Smooth muscle cell (in vitro differentiated cells): ENCODE data around the gene GRM3. TPM values are rescaled to one million over a fixed set of nuclear protein-coding genes. Genes with fewer than 3 reads are reported as not detected.

ENCODE experiments used
- DNase-seq: peaks from one replicate; lab custom pipeline; 2025; ENCODE audit not compliant: unreplicated experiment; lab: John Stamatoyannopoulos, UW
- H2AFZ ChIP-seq: fragments of 200-600 bp; sonication (generic); 2 replicates; pipeline ENCODE4 v1.6.0; 2016; ENCODE audit warnings: antibody characterized with exemption, low read depth, mild to moderate bottlenecking
- H3F3A ChIP-seq: fragments of 200-600 bp; sonication (generic); 2 replicates; pipeline ENCODE4 v1.6.0; 2017; ENCODE audit warnings: antibody characterized with exemption, low read depth
- H3K27ac ChIP-seq: fragments of 200-600 bp; sonication (generic); 2 replicates; pipeline ENCODE4 v1.5.1; 2016; ENCODE audit warnings: low read depth, mild to moderate bottlenecking
- H3K27me3 ChIP-seq: fragments of 200-600 bp; sonication (generic); 2 replicates; pipeline ENCODE4 v1.6.1; 2016; ENCODE audit warnings: low read depth, mild to moderate bottlenecking
- H3K36me3 ChIP-seq: fragments of 200-600 bp; sonication (generic); 2 replicates; pipeline ENCODE4 v1.5.1; 2016; ENCODE audit warnings: low read depth
- H3K4me1 ChIP-seq: fragments of 200-600 bp; sonication (generic); 2 replicates; pipeline ENCODE4 v1.5.1; 2016; ENCODE audit warnings: low read depth
- H3K4me2 ChIP-seq: fragments of 200-600 bp; sonication (generic); 2 replicates; pipeline ENCODE4 v1.6.0; 2016; ENCODE audit warnings: mild to moderate bottlenecking
- H3K4me3 ChIP-seq: fragments of 200-600 bp; sonication (generic); 2 replicates; pipeline ENCODE4 v1.5.1; 2016; ENCODE audit warnings: mild to moderate bottlenecking
- H3K79me2 ChIP-seq: fragments of 200-600 bp; sonication (generic); 2 replicates; pipeline ENCODE4 v1.6.0; 2016; ENCODE audit warnings: low read depth, mild to moderate bottlenecking
- H3K9ac ChIP-seq: fragments of 200-600 bp; sonication (generic); 2 replicates; pipeline ENCODE4 v1.6.0; 2016; ENCODE audit warnings: low read depth
- H3K9me3 ChIP-seq: fragments of 200-600 bp; sonication (generic); replicated peaks from 2 replicates; pipeline ENCODE4 v1.5.1; 2016; ENCODE audit warnings: low read depth
- H4K20me1 ChIP-seq: fragments of 200-600 bp; sonication (generic); 2 replicates; pipeline ENCODE4 v1.6.0; 2016; ENCODE audit warnings: low read depth
- WGBS: methylation state at CpG from one replicate; pipeline ENCODE4 v1.1.7; 2016; ENCODE audit warnings: low lambda C conversion rate; 5-methylcytosine and 5-hydroxymethylcytosine counted together
- polyA plus RNA-seq: library from polyadenylated mRNA; unstranded; fragments of >200 nt; fragmentation: Nextera tagmentation; extraction: Ambion mirVana; gene quantifications from 2 replicates; pipeline ENCODE4 v1.2.1, GENCODE V29; 2016
- total RNA-seq: library from RNA; depleted of rRNA; stranded (reverse); fragments of >200 nt; gene quantifications from 2 replicates; pipeline ENCODE4 v1.2.3, GENCODE V29; 2014
- TF ChIP-seq, protein P1 (sequence below): fragments of 200-600 bp; sonication (generic); IDR thresholded peaks from 2 replicates; pipeline ENCODE4 v1.5.1; 2017; ENCODE audit warnings: borderline replicate concordance, mild to moderate bottlenecking, antibody characterized with exemption; ENCODE audit not compliant: insufficient read depth, poor library complexity, severe bottlenecking

GRM3 gene
- total and polyA plus RNA-seq, 2 experiments from 2014 or later = 0.35 TPM; not detected in 1

DNA sequence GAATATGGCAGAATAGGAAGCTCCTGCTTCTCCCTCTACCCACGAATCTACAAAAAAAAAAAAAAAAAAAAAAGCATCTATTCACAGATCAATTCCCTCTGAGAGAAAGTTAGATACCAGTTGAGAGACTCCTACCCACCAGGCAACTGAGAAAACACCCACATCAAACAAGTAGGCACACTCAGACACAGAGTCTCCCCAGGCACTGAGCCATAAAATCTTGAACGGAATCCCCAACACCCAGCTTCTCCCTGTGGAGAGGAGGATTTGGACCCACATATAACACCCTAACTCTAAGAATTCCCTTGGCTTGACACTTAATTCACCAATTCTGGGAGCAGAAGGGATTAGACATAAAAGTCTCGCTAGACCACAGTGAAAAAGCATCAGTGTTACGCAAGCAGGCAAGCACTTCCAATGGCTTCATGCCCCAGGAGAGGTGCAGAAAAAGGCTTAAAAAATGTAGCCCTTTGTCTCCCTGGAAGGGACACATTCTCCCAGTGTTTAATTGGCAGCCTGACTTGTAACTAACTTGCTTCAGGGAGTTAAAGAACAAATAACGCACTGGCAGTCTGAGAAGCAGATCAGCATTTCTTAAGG, 223.6 kb downstream of the GRM3 start:
- Histone ChIP-seq H3K4me2 (no peak overlapping the region), H3K4me3 (no peak overlapping the region), H3K79me2 (no peaks in the 10 kb centered on the region), H3K9me3 (no peaks in the 10 kb centered on the region), H3K27ac (no peak overlapping the region), H3K4me1 (peaks cover 14% of the 10 kb centered on the region), H4K20me1 (no peaks in the 10 kb centered on the region), H3K36me3 (no peaks in the 10 kb centered on the region), H3K27me3 (no peaks in the 10 kb centered on the region), H3F3A (no peaks in the 10 kb centered on the region), H2AFZ (no peak overlapping the region), H3K9ac (no peak overlapping the region)
- no peak for DNase-seq
- 84% methylated on average over 5 of the region's 5 CpGs for WGBS
- TF ChIP-seq, protein P1, sequence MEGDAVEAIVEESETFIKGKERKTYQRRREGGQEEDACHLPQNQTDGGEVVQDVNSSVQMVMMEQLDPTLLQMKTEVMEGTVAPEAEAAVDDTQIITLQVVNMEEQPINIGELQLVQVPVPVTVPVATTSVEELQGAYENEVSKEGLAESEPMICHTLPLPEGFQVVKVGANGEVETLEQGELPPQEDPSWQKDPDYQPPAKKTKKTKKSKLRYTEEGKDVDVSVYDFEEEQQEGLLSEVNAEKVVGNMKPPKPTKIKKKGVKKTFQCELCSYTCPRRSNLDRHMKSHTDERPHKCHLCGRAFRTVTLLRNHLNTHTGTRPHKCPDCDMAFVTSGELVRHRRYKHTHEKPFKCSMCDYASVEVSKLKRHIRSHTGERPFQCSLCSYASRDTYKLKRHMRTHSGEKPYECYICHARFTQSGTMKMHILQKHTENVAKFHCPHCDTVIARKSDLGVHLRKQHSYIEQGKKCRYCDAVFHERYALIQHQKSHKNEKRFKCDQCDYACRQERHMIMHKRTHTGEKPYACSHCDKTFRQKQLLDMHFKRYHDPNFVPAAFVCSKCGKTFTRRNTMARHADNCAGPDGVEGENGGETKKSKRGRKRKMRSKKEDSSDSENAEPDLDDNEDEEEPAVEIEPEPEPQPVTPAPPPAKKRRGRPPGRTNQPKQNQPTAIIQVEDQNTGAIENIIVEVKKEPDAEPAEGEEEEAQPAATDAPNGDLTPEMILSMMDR = no peak

DNA sequence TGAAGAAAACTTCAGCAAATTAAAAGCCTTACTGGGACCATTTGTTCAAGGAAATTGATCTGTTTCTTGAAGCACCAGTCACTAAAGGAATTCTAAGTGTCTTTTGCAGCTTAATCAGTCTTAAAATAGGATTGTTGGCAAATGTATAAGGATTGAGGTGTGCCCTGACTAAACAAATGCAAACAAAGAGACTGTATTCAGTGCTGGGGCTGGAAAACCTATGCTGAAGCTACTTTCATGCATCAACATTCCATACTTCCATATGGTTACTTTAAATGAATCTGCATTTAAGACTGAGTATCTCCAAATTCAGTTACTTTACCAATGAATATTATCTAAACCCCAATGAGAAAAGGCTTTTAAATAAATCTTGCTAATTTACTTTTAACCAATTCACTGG, 232.4 kb downstream of the GRM3 start:
- H3K27ac ChIP-seq = no peak overlapping the region
- no peaks in the 10 kb centered on the region for H4K20me1 ChIP-seq
- no peak overlapping the region for H3K4me3 ChIP-seq
- no peak overlapping the region for H3K9ac ChIP-seq
- TF ChIP-seq, protein P1 = no peak
- no peak overlapping the region for H3K4me2 ChIP-seq
- H3K36me3 ChIP-seq = peaks cover 12% of the 10 kb centered on the region
- H3K4me1 ChIP-seq = no peaks in the 10 kb centered on the region
- no peaks in the 10 kb centered on the region for H3F3A ChIP-seq
- no peak overlapping the region for H2AFZ ChIP-seq
- no peaks in the 10 kb centered on the region for H3K79me2 ChIP-seq
- H3K27me3 ChIP-seq = no peaks in the 10 kb centered on the region
- DNase-seq = no peak
- H3K9me3 ChIP-seq = no peaks in the 10 kb centered on the region

DNA sequence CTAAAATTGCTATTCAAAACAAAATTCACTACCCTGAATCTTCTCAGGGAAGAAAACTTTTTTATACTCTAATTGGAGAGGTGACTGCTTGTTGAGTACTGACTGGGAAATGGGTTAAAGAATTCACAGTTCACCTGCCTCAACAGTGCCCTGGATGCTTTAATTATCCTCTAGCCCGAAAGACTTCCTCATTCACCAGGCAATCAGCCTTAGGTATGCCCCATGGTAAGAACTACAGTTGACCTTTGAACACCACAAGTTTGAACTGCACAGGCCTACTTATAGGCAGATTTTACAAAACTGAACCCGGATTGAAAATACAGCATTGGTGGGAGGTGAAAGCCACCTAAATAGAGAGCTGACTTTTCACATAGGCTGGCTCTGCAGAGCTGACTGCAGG, 240.4 kb downstream of the GRM3 start:
- Histone ChIP-seq H3K27ac (no peak overlapping the region), H3K4me3 (no peak overlapping the region), H3K36me3 (no peaks in the 10 kb centered on the region), H2AFZ (no peak overlapping the region), H3K4me2 (no peak overlapping the region), H4K20me1 (no peaks in the 10 kb centered on the region), H3F3A (no peaks in the 10 kb centered on the region), H3K9me3 (no peaks in the 10 kb centered on the region), H3K79me2 (no peaks in the 10 kb centered on the region), H3K27me3 (no peaks in the 10 kb centered on the region), H3K4me1 (no peaks in the 10 kb centered on the region), H3K9ac (no peak overlapping the region)
- TF ChIP-seq, protein P1 = no peak
- no peak for DNase-seq
- 96% methylated on average over 2 of the region's 2 CpGs for WGBS

DNA sequence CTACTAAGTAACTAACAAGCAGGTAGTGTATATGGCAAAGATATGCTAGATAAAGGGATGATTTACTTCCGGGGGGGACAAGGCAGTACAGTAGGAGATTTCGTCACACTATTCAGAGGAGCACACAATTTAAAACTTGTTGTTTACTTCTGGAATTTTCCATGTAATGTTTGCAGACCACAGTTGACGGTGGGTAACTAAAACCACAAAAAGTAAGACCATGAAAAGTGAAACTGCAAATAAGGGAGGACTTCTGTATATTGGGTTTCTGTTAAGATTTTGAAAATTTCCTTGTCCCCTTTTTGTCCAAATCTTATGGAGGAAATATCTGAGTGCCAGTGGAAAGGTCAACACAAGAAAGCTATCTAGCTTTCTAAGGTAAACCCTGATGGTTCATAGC, 245.8 kb downstream of the GRM3 start:
- TF ChIP-seq, protein P1 = no peak
- H3K36me3 ChIP-seq = no peaks in the 10 kb centered on the region

More for the DNA sequence above, 245.8 kb downstream of the GRM3 start:
- no peak overlapping the region for H2AFZ ChIP-seq
- H3K4me1 ChIP-seq = no peaks in the 10 kb centered on the region
- WGBS = 88% methylated on average over 3 of the region's 3 CpGs
- no peak overlapping the region for H3K4me2 ChIP-seq
- no peak overlapping the region for H3K27ac ChIP-seq
- no peak overlapping the region for H3K9ac ChIP-seq
- no peak overlapping the region for H3K4me3 ChIP-seq
- H3K79me2 ChIP-seq = no peaks in the 10 kb centered on the region
- H3K9me3 ChIP-seq = no peaks in the 10 kb centered on the region
- H4K20me1 ChIP-seq = no peaks in the 10 kb centered on the region
- H3F3A ChIP-seq = no peaks in the 10 kb centered on the region
- H3K27me3 ChIP-seq = no peaks in the 10 kb centered on the region
- no peak for DNase-seq
